PC-3 (cell line): ENCODE measurements around the gene ARHGEF28.

Experiments
- CTCF ChIP-seq: fragments of 300-600 bp; sonication (generic); conservative IDR thresholded peaks from 2 replicates; pipeline ENCODE4 v1.5.1; 2017; ENCODE audit warnings: antibody characterized with exemption, low read depth, mild to moderate bottlenecking, low read length
- EZH2phosphoT487 ChIP-seq: fragments of 300-600 bp; sonication (generic); IDR thresholded peaks from 2 replicates; pipeline ENCODE4 v1.6.1; 2018; ENCODE audit warnings: mild to moderate bottlenecking, antibody characterized with exemption, low read length, borderline replicate concordance

DNA sequence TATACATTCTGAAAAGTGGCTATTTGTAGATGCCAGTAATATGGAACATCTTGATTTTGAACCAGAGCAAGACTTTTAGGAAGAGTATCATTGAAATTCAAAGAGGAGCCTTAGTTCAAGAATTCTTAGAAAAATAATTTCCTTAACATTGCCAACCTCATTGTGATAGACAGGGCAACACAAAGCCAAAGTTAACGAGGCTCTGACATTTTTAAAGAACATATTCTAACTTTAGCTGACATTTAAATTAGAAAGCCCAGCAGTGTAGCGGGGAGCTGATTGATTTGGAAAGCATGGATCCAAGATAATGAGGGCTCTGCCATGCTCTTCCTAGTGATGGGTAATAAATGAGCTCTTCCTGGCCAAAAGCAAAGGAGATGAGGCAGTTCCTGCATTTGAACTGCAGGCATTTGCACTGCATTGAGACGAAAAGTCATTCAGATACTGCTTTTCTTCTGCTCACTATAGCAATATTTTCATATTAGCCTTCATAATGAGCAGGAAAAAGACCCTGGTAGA, 325.0 kb downstream of the ARHGEF28 start:
- TF ChIP-seq EZH2phosphoT487, result no peak
- no peak for TF ChIP-seq CTCF
